NCI-H446 treated with DMSO at 0.1 percent for 48 hours (cell line): ENCODE data around the gene NKPD1.

Source experiments
- DNase-seq: peaks from one replicate; lab custom pipeline; 2025; lab: John Stamatoyannopoulos, UW

The NKPD1 gene

DNA sequence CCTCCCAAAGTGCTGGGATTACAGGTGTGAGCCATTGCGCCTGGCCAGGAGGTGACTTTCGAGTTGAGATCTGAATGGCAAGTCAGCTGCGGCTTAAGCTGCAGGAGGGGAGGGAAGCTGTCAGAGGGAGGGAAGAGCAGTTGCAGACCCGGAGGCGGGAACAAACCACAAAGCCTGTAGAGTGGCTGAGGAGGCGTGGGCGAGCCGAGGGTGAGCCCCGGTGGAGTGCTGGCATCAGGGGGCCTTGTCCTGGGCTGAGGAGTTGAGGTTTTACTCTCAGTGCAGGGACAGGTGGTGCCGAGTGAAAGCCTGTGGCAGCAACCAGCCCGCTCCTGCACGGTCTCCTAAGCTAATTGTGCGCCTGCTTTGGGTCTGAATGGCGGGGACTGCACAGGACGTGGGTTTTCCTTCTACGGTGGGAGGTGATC lies 43.6 kb downstream of the NKPD1 start:
- DNase-seq = no peak

GRCh38 chr19:45115809-45116615 lies 44.8 kb downstream of the NKPD1 start:
- no peak for DNase-seq

DNA sequence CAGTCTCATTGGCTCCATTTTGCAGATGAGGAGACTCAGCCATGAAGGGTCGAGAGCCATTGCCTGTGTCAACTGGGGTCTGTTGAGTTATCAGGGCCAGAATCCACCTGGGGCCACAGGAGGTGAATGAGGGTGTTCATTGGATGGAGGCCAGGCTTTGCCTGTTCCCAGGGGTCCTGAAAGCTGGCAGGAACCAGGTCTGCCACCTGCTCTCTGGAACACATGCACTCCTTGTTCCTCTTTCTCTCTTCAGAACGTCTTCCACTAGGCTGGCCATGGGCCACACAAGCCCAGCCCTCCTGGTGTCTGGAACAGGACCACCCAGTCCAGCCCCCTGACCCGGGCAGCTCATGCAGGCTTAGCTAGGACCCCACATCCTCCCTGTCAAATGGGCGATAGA lies 46.7 kb downstream of the NKPD1 start:
- DNase-seq = no peak

DNA sequence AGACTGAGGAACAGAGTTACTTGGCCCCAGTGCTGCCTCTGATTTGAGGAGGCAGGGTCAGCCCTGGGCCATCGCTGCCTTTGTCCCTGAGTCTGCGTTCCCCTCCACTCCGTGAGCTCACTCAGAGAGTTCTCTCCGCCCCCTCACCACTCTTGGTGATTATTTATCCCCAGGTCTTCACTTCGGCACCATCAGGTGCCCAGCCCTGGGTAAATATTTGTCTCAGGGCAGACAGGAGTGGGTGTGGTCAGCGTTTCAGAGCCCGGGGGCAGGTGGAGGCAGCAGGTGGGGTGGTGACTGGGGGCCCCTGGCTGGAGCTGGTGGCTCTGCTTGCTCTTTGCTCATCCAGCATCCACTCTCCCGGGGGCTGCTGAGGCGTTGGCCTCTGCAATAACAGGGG lies 47.2 kb downstream of the NKPD1 start:
- DNase-seq = no peak

GRCh38 chr19:45112111-45112827 lies 48.5 kb downstream of the NKPD1 start:
- no peak for DNase-seq
